SH-SY5Y (cell line): ENCODE results near the gene IHH.

Experiments used
- GATA2 ChIP-seq: IDR thresholded peaks from 2 replicates; pipeline ENCODE4 v1.6.1; 2011; ENCODE audit warnings: mild to moderate bottlenecking, low read depth, low read length
- GATA3 ChIP-seq: IDR thresholded peaks from 2 replicates; pipeline ENCODE4 v1.6.1; 2011; ENCODE audit warnings: low read depth, mild to moderate bottlenecking, low read length, moderate library complexity

IHH gene

DNA sequence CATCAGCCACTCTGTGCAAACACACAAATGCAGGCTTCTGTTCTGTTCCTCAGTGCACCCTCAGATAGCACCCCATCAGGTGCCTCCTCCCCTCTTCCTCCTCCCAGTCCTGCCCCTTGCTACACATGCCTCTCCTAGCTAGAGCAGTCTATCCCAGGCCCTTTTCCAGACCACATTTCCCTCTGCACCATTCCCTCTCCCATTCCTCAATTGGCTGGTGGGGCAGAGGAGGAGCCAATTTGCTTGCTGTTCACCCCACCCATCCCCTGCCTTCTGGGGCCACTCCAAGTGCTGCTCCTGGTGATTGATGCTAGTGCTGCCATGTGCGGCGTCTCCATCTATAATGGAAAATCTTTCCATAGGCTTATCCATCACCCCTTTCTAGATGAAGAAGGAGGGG is 24.8 kb downstream of the IHH start:
- no peak for TF ChIP-seq GATA2

GRCh38 chr2:219034823-219035222 is 25.9 kb downstream of the IHH start:
- no peak for TF ChIP-seq GATA3
- TF ChIP-seq GATA2: no peak

GRCh38 chr2:219032051-219032745 is 28.5 kb downstream of the IHH start:
- TF ChIP-seq GATA3 (no peak), GATA2 (no peak)

DNA sequence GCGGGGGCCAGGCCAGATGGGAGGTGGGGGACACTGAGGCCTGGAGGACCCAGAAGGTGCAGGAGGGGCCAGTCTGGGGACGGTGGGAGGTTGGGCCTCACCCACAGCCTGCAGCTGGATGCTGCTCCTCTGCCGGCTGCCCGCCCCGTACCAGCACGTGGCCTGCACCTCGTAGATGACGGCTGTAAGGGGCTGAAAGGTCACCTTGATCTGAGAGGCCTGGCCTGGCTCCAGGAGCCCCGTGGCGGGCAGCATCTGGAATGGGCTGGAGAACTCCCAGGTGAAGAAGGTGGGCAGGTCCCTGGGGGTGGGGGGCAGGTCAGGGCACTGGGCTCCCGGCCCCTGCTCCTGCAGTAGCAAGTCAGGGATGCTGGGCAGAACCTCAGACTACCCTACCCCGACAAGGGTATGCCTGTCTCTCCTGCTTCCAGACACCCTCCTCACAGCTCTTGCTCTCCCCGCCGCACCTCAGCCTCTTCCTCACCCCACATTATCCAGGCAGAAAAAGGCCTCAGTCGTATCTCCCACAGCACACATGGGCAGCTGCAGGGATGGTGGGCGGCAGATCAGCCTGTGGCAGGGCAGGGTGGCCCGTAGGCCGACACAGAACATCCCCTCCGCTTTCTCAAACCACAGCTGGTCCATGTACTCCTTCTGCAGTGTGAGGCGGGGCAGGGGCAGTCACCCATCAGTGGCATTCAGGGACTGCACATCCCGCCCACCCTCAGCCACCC is 29.5 kb downstream of the IHH start:
- TF ChIP-seq GATA3: no peak
- TF ChIP-seq GATA2: no peak

GRCh38 chr2:219030177-219030940 is 30.4 kb downstream of the IHH start:
- TF ChIP-seq GATA2 (no peak), GATA3 (no peak)

GRCh38 chr2:219029829-219030165 is 30.9 kb downstream of the IHH start:
- TF ChIP-seq GATA2 (no peak), GATA3 (no peak)

- TF ChIP-seq GATA2: no peak
- TF ChIP-seq GATA3: no peak
Observed at GRCh38 chr2:219028996-219029828, 31.5 kb downstream of the IHH start.

DNA sequence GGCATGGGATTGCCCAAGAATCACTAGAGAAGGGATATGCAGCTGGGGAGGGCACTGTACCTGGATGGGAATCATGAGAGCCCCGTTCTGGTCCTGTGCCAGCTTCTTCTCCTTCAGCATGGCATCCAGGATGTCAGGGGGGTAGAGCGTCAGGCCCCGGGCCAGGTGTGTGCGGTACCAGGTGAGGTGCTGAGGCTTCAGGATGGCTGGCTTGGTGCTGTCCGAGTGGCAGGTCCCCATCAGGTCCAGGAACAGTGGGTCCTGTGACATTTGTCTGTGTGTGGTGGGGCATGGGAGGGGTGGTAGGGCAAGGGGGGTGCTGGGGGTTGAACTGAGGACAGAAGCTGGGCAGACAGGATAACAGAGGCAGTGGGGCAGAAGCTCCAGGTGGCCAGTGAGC is 32.6 kb downstream of the IHH start:
- TF ChIP-seq GATA3 (no peak), GATA2 (no peak)

DNA sequence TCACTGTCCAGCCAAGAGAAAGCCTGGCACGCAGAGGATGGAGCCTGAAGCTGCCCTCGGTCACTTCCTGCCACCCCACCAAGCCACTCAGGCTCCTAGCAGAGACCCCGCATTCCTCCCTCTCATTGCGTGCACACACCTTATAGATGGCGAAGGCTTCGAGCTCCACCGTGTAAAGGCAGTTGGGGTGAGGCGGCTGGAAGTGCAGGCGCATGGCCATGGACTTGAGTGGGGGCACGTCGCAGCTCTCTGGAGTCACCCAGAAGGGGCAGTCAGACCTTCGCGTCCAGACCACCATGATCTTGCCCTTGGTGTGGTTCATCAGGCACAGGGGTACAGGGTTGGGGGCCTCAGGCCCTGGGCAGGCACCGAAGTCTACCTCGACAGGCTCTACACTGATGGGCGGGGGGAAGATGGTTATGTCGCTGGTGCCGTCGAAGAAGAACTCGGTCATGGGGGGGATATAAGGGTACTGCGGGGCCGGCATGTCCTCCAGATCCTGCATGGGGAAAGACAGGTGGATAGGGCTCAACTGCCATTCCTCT is 33.1 kb downstream of the IHH start:
- TF ChIP-seq GATA2: no peak
- no peak for TF ChIP-seq GATA3

DNA sequence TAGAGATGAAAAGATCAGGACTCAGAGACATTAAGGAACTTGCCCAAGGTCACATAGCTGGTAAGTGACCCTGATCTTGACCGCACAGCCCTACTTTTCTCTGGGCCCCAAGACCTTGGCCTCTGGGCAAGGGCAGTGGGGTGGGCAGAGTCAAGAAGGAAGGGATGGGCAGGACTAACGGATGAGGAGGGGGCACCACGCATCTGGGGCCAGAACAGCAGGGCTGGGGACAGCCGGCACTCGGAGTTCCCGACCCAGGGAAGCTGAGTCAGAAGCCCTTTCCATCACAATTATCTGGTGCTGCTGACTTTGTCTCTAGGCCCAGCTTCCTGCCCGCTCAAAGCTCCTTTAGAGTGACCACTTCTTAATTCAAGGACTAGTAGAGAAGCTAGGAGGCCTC is 33.8 kb downstream of the IHH start:
- TF ChIP-seq GATA3: no peak
- TF ChIP-seq GATA2: no peak

DNA sequence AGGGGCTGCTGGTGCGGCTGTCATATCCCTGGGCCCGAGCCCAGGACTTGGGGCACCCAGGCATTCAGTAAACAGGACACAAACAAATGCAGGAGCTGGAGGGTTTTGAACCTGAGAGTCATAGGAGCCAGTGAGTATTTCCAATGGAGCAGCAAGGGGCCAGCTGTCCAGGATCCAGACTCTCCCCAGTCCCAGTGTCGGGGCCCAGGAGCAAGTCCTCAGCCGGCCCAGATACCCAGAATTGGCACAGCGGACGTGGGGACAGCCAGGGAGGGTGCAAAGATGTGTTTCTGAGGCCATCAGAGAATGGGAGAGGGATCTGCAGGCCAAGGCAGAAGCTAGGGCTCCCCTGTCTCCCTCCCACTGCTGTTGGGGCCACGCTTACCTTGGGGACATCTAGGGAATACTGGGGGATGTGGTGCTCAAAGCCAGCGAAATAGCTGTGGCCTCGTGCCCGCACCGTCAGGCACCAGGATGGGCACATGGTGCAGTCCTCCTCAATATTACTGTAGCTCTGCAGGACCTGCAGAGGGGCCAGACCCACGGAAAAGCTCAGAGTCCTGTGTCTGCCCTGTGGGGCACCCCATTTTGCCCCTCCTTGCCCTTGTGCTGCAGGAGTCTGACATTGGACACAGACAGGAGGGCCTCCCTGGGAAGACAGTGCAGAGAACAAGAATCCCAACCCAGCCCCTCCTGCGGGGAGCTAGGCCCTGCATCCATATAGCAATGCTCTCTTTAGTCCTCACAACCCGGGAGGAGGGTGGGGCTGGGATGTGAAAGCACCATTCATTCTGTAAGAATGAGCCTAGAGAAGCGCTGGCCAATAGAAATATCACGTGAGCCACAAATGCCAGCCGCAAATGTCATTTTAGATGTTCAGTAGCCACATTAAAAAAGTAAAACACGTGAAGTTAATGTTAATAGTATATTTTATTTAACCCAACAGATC is 34.8 kb downstream of the IHH start:
- TF ChIP-seq GATA3 (no peak), GATA2 (no peak)

- TF ChIP-seq GATA3: no peak
- no peak for TF ChIP-seq GATA2
Observed at GRCh38 chr2:219024059-219024458, 36.7 kb downstream of the IHH start.
